AG04449 (cell line): Measurements from ENCODE around the gene SENP1.
"Not testable (repeated sequence)": the region's sequence is repeated elsewhere in the genome, so short reads cannot be mapped to it uniquely, and the experiment has no call there.

ENCODE experiments used
- CTCF ChIA-PET: fragments of 350-600 bp; formaldehyde crosslinking; extraction: SDS; loops from one replicate; lab custom pipeline; 2021; ENCODE audit warnings: antibody characterized with exemption; lab: Yijun Ruan, JAX
- POLR2A ChIA-PET: fragments of 400-600, 350-600 bp; formaldehyde crosslinking; extraction: SDS; loops from one replicate; lab custom pipeline; 2020; ENCODE audit warnings: antibody characterized with exemption, inconsistent platforms; lab: Yijun Ruan, JAX
- DNase-seq: peaks from one replicate; pipeline ENCODE4 v3.0.0-alpha.2; 2010; ENCODE audit warnings: low read depth, low spot score
- H3K4me3 ChIP-seq: 2 replicates; pipeline ENCODE4 v1.5.1; 2011; ENCODE audit warnings: low read depth, mild to moderate bottlenecking, control low read depth, low read length
- CTCF ChIP-seq: IDR thresholded peaks from one replicate; pipeline ENCODE4 v1.5.1; 2011; ENCODE audit warnings: mild to moderate bottlenecking, moderate library complexity, low read length, control low read depth, inconsistent platforms; ENCODE audit not compliant: insufficient read depth; ENCODE audit errors: missing control alignments

The SENP1 gene

DNA sequence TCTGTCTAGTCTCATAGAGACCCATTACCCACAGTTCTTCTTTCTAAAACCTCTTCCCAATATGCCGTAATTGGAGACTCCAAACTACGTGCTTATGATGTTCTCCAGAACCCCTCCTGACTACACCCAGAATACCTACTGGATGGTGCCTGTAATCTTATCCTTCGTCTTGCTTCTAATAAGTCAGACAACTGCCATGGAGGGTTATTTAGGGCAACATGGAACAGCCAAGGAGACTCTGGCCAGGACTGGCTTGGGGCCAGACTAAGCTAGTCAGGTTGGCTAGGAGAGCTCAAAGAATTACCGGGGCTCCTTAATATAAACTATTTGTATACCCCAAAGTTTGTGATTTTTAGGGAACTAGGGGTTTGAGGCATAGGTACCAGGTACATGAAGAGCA lies 20.1 kb upstream of the SENP1 start:
- DNase-seq: no peak
- no peak for TF ChIP-seq CTCF
- H3K4me3 ChIP-seq: no peak overlapping the region
- ChIA-PET POLR2A (no interaction called here), CTCF (no interaction called here)

GRCh38 chr12:48125542-48125941 lies 19.7 kb upstream of the SENP1 start:
- DNase-seq, POLR2A ChIA-PET, H3K4me3 ChIP-seq, CTCF ChIA-PET: not testable (repeated sequence)

GRCh38 chr12:48123169-48123568 lies 17.3 kb upstream of the SENP1 start:
- ChIA-PET POLR2A (no interaction called here), CTCF (no interaction called here)
- DNase-seq: no peak
- TF ChIP-seq CTCF: no peak
- H3K4me3 ChIP-seq: no peak overlapping the region

GRCh38 chr12:48122065-48122834 lies 16.4 kb upstream of the SENP1 start:
- DNase-seq: no peak
- CTCF ChIA-PET: no interaction called here
- no peak for TF ChIP-seq CTCF
- POLR2A ChIA-PET: no interaction called here
- H3K4me3 ChIP-seq: no peak overlapping the region

DNA sequence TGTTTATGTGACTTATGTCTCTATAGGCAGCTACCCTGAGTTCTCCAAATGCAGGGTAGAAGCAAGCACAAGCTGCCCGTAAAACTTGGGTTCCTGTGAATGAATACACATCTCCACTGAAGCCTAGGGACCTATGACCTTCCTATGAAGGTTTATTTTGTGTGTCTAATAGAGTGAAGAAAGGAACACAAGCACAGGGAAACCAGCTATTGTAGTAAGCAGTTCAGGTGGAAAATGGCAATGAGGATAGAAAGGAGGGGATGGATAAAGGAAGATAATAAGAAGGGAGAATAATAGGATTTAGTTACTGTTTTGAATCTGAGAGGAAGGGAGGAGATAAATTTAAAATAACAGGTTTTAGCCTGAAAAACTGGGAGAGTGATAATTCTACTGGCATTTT lies 15.6 kb upstream of the SENP1 start:
- ChIA-PET CTCF (interaction anchor here (1.7 kb wide), 1 partner anchor 172 kb away, joined by 4 read pairs; no protein-coding TSS in a partner anchor), POLR2A (no interaction called here)
- TF ChIP-seq CTCF: no peak
- no peak overlapping the region for H3K4me3 ChIP-seq
- no peak for DNase-seq

DNA sequence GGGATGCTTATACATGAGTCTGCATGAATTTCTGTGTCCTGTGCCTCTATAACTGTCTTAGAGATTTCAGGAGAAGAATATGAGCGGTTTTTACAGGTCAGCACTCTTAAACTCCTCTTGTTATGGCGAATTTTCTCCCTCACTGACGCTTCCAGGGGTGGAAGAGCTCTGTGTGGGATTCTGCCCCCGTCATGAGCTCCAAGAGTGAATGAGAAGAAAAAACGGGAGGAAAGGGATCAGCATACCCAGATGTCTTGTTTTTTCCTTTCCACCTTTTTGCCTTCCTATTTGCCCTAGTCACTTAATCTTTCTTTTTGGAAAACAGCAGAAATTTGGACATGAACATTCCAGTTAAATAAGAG lies 13.9 kb upstream of the SENP1 start:
- ChIA-PET POLR2A (interaction anchor here (1.7 kb wide), 1 partner anchor 13 kb away, joined by 11 read pairs; the partner anchor contains the start of gene SENP1), CTCF (interaction anchor here (1.2 to 1.9 kb wide), 5 partner anchors 37 to 170 kb away, joined by 3 to 5 read pairs (median 4); partner anchors contain the start of gene ASB8)
- TF ChIP-seq CTCF: no peak
- peak overlapping the region; percentile 96 for H3K4me3 ChIP-seq
- no peak for DNase-seq
